ENCODE data around the gene OGFOD2. TPM values are rescaled to one million over a fixed set of nuclear protein-coding genes. Genes with fewer than 3 reads are reported as not detected.

Gene OGFOD2
- total and polyA plus RNA-seq, 11 donors: 4.4 to 19.7 (median 12.7) TPM

- H3K36me3 ChIP-seq: peaks cover 0 to 13% (median 0%) of the 10 kb centered on the region in 9 donors
- peak overlapping the region; percentile 90 to 100 (median 98) for H3K27ac ChIP-seq
- H3K4me3 ChIP-seq: peak overlapping the region; percentile 69 to 100 (median 90)
- WGBS, 4 donors: 0% methylated on average over 18 to 32 of the region's 32 CpGs
- H3K4me1 ChIP-seq: peaks cover 9 to 37% (median 26%) of the 10 kb centered on the region in 12 donors
- peak; percentile 98 to 99 (median 98) for DNase-seq
- no peak for TF ChIP-seq POLR2A (IDR thresholded peaks at IDR 0.05)
- TF ChIP-seq, protein P1, sequence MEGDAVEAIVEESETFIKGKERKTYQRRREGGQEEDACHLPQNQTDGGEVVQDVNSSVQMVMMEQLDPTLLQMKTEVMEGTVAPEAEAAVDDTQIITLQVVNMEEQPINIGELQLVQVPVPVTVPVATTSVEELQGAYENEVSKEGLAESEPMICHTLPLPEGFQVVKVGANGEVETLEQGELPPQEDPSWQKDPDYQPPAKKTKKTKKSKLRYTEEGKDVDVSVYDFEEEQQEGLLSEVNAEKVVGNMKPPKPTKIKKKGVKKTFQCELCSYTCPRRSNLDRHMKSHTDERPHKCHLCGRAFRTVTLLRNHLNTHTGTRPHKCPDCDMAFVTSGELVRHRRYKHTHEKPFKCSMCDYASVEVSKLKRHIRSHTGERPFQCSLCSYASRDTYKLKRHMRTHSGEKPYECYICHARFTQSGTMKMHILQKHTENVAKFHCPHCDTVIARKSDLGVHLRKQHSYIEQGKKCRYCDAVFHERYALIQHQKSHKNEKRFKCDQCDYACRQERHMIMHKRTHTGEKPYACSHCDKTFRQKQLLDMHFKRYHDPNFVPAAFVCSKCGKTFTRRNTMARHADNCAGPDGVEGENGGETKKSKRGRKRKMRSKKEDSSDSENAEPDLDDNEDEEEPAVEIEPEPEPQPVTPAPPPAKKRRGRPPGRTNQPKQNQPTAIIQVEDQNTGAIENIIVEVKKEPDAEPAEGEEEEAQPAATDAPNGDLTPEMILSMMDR (IDR thresholded peaks at IDR 0.05): no peak
- peak; percentile 95 to 97 (median 96) for ATAC-seq
- intact Hi-C loops (cut with DNase I): loop anchor here in 2 of 10 donors (2.0 kb wide), 1 partner anchor 258 kb away; the partner anchor contains the start of genes MPHOSPH9 (in 2 of the 2) and MTRFR (in 2 of the 2)
- H3K27me3 ChIP-seq: no peaks in the 10 kb centered on the region
- H3K9me3 ChIP-seq: no peaks in the 10 kb centered on the region
Measured at GRCh38 chr12:122974274-122974891, 661 bp upstream of the OGFOD2 start.

DNA sequence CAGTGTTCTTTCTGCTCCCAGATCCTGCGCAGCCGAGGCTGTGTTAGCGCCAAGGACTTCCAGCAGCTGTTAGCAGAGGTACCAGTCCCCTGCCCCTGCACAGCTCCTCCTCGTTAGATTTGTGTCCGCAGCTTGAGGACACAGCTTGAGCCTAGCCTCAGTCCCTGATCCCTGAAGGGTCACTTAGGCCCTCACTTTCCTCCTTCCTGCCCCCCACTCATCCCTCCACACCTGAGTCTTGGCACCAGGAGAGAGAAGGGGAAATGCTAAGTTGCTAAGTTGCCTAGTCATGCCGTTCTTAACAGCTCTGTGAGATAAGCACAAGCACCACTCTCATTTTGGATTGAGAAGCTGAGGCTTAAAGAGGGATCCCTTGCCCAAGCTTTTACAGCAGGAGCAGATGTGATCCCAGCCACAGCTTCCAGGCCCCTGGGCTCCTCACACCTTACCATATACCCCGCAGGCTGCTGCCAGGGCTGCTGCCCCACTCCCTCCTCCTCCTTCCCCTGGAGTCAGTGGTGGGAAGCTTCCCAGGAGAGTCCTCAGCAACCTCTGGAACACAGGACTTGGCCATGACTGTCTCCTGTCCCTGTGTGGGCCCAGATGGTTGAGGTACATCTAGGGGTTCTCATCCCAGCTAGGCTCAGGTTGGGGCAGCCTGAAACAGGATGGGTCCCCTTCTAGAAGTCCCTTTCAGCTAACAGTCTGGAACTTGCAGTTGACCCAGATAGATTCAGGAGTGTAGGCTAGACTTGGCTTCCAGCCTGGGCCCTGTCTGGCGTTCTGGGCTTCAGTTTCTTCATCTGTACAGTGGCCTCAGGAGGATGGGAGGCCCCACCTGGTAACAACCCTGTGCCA is 975 bp downstream of the OGFOD2 start:
- WGBS, 4 donors: 5 to 11% (median 8%) methylated on average over 8 of the region's 8 CpGs
- TF ChIP-seq, protein P1 (IDR thresholded peaks at IDR 0.05): no peak
- TF ChIP-seq POLR2A (IDR thresholded peaks at IDR 0.05): no peak
- intact Hi-C loops (cut with DNase I): loop anchor here in 4 of 10 donors (2.0 to 5.0 kb wide), 3 partner anchors 176 to 257 kb away; partner anchors contain the start of genes MPHOSPH9 (in 3 of the 4), MTRFR (in 3 of the 4) and PITPNM2 (in 1 of the 4)
- peak in 1 of 5 donors; percentile 7 for DNase-seq
- Histone ChIP-seq H3K27me3 (no peaks in the 10 kb centered on the region), H3K9me3 (no peaks in the 10 kb centered on the region), H3K4me1 (peaks cover 9 to 48% (median 33%) of the 10 kb centered on the region in 12 donors), H3K4me3 (peak overlapping the region; percentile 69 to 100 (median 90)), H3K36me3 (peaks cover 0 to 13% (median 0%) of the 10 kb centered on the region in 9 donors), H3K27ac (peak overlapping the region in 9 of 12 donors; percentile 97 to 100 (median 99))
- ATAC-seq: no peak

GRCh38 chr12:122976648-122976975 is 1.6 kb downstream of the OGFOD2 start:
- no peaks in the 10 kb centered on the region for H3K9me3 ChIP-seq
- H3K27me3 ChIP-seq: no peaks in the 10 kb centered on the region
- H3K4me3 ChIP-seq: peak overlapping the region in 4 of 12 donors; percentile 85 to 98 (median 96)
- intact Hi-C loops (cut with DNase I): loop anchor here in 2 of 10 donors (5.0 kb wide), 2 partner anchors 176 to 256 kb away; partner anchors contain the start of genes MPHOSPH9 (in 1 of the 2), MTRFR (in 1 of the 2) and PITPNM2 (in 1 of the 2)
- H3K36me3 ChIP-seq: peaks cover 0 to 13% (median 0%) of the 10 kb centered on the region in 9 donors
- WGBS, 4 donors: 80 to 92% (median 86%) methylated on average over 8 to 15 of the region's 15 CpGs
- TF ChIP-seq POLR2A (IDR thresholded peaks at IDR 0.05): no peak
- TF ChIP-seq, protein P1 (IDR thresholded peaks at IDR 0.05): no peak
- H3K4me1 ChIP-seq: peaks cover 9 to 54% (median 38%) of the 10 kb centered on the region in 12 donors
- DNase-seq (no peak), ATAC-seq (no peak)
- no peak overlapping the region for H3K27ac ChIP-seq

All from heart left ventricle (tissue), 16 donors.